Measurements from ENCODE around the gene SLC39A11.
A peak's percentile ranks its signal among the peaks of the same experiment; 100 is the strongest.

SLC39A11 gene

GRCh38 chr17:72677714-72678390, 414.6 kb downstream of the SLC39A11 start:
- TF ChIP-seq CTCF (IDR thresholded peaks at IDR 0.05; ENCODE audit: low read depth, low read length): no peak
- peak; percentile 92 for DNase-seq (ENCODE audit: low read depth, low spot score)
- no peak overlapping the region for H3K4me3 ChIP-seq (ENCODE audit: low read depth, low read length)
- in situ Hi-C loops (cut with HindIII; ENCODE audit: low sequenced_read_pairs): no loop called here

GRCh38 chr17:72677108-72677507, 415.4 kb downstream of the SLC39A11 start:
- H3K4me3 ChIP-seq (ENCODE audit: low read depth, low read length): no peak overlapping the region
- TF ChIP-seq CTCF (IDR thresholded peaks at IDR 0.05; ENCODE audit: low read depth, low read length): no peak

GRCh38 chr17:72672729-72673128, 419.8 kb downstream of the SLC39A11 start:
- in situ Hi-C loops (cut with HindIII; ENCODE audit: low sequenced_read_pairs): no loop called here
- H3K4me3 ChIP-seq (ENCODE audit: low read depth, low read length): no peak overlapping the region
- no peak for DNase-seq (ENCODE audit: low read depth, low spot score)
- TF ChIP-seq CTCF (IDR thresholded peaks at IDR 0.05; ENCODE audit: low read depth, low read length): no peak

More at GRCh38 chr17:72677108-72677507, 415.4 kb downstream of the SLC39A11 start:
- in situ Hi-C loops (cut with HindIII; ENCODE audit: low sequenced_read_pairs): no loop called here
- no peak for DNase-seq (ENCODE audit: low read depth, low spot score)

GRCh38 chr17:72671016-72671415, 421.5 kb downstream of the SLC39A11 start:
- TF ChIP-seq CTCF (IDR thresholded peaks at IDR 0.05; ENCODE audit: low read depth, low read length): no peak
- in situ Hi-C loops (cut with HindIII; ENCODE audit: low sequenced_read_pairs): no loop called here
- no peak overlapping the region for H3K4me3 ChIP-seq (ENCODE audit: low read depth, low read length)
- no peak for DNase-seq (ENCODE audit: low read depth, low spot score)

- no peak for TF ChIP-seq CTCF (IDR thresholded peaks at IDR 0.05; ENCODE audit: low read depth, low read length)
- no peak overlapping the region for H3K4me3 ChIP-seq (ENCODE audit: low read depth, low read length)
- peak; percentile 40 for DNase-seq (ENCODE audit: low read depth, low spot score)
- in situ Hi-C loops (cut with HindIII; ENCODE audit: low sequenced_read_pairs): no loop called here
Observed at GRCh38 chr17:72667096-72668063, 425.1 kb downstream of the SLC39A11 start.

- no peak for TF ChIP-seq CTCF (IDR thresholded peaks at IDR 0.05; ENCODE audit: low read depth, low read length)
- DNase-seq (ENCODE audit: low read depth, low spot score): peak; percentile 52
- in situ Hi-C loops (cut with HindIII; ENCODE audit: low sequenced_read_pairs): no loop called here
- H3K4me3 ChIP-seq (ENCODE audit: low read depth, low read length): no peak overlapping the region
Observed at GRCh38 chr17:72665852-72666851, 426.3 kb downstream of the SLC39A11 start.

Data from astrocyte of the spinal cord (primary cell).